ENCODE results near the gene OR2H1. TPM values are rescaled to one million over a fixed set of nuclear protein-coding genes. Genes with fewer than 3 reads are reported as not detected.
"Not testable (repeated sequence)": the region's sequence is repeated elsewhere in the genome, so short reads cannot be mapped to it uniquely, and the experiment has no call there.

OR2H1 gene
- total RNA-seq, 1 donor from 2014 or later = not detected

DNA sequence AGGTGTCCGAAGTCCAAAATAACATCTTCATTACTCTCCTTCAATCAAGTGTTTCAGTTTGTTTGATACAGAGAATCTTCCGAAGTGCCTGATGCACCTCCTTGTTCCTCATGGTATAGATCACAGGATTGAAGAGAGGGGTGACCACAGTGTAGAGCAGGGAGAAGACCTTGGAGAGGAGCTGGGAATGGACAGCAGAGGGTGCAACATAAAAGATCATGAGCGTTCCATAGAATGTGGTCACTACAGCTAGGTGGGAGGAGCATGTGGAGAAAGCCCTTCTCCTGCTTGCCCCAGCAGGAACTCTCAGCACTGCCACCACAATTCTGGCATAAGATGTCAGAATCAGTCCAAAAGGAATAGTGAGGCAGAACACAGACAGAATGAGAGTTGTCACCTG, 30.3 kb upstream of the OR2H1 start:
- Mint-ChIP-seq H3K9me3 (no peaks in the 10 kb centered on the region), H3K4me3 (no peak overlapping the region), H3K36me3 (no peaks in the 10 kb centered on the region), H3K4me1 (ENCODE audit: unreplicated experiment) (no peaks in the 10 kb centered on the region), H3K27me3 (peaks cover 45% of the 10 kb centered on the region), H3K27ac (no peak overlapping the region)
- TF ChIP-seq, protein P1, sequence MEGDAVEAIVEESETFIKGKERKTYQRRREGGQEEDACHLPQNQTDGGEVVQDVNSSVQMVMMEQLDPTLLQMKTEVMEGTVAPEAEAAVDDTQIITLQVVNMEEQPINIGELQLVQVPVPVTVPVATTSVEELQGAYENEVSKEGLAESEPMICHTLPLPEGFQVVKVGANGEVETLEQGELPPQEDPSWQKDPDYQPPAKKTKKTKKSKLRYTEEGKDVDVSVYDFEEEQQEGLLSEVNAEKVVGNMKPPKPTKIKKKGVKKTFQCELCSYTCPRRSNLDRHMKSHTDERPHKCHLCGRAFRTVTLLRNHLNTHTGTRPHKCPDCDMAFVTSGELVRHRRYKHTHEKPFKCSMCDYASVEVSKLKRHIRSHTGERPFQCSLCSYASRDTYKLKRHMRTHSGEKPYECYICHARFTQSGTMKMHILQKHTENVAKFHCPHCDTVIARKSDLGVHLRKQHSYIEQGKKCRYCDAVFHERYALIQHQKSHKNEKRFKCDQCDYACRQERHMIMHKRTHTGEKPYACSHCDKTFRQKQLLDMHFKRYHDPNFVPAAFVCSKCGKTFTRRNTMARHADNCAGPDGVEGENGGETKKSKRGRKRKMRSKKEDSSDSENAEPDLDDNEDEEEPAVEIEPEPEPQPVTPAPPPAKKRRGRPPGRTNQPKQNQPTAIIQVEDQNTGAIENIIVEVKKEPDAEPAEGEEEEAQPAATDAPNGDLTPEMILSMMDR (conservative IDR thresholded peaks at IDR 0.05) = no peak
- no peak for DNase-seq (ENCODE audit: extremely low spot score, unreplicated experiment)

DNA sequence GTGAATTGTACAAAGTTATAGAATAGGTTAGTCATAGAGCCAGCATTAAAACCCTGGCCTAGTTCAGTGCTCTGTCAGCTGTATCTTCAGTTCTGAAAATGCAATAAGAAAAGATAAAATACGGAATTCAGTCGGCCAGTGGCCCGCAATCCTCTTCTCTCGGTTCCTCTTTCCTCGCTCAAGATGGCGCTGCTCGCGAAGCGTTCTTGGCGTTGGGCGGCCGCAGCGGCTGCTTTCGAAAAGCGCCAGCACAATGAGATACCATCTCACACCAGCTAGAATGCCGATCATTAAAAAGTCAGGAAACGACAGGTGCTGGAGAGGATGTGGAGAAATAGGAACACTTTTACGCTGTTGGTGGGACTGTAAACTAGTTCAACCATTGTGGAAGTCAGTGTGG, 20.2 kb upstream of the OR2H1 start:
- not testable (repeated sequence) for H3K9me3 Mint-ChIP-seq; H3K27ac Mint-ChIP-seq; H3K4me1 Mint-ChIP-seq (ENCODE audit: unreplicated experiment); H3K4me3 Mint-ChIP-seq; DNase-seq (ENCODE audit: extremely low spot score, unreplicated experiment); H3K36me3 Mint-ChIP-seq
- peaks cover 39% of the 10 kb centered on the region for H3K27me3 Mint-ChIP-seq

DNA sequence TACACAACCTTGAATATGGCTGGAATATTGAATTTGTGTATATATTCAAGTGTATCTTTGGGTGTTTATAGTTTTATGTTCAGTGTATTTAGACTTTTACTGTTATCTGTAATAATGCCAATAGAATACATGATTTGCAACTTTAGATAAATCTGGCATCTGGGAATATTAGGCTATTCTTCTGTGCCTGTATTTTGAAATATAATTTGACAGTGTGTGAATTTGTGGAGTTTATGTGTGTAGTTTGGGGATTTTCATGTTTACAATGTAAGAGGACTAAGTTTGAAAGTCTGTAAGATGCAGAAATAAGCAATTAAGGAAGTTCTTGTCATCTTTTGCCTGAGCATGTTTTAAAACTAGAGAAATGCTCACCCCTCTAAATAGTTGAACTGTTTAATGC, 17.9 kb upstream of the OR2H1 start, which contains the start of gene OR10C1:
Gene OR10C1, plus strand, starts transcription at position 301 of the 400 bp plus-strand sequence. CDS start 710 bp downstream, outside the sequence.
- Mint-ChIP-seq H3K4me1 (ENCODE audit: unreplicated experiment) (no peaks in the 10 kb centered on the region), H3K36me3 (no peaks in the 10 kb centered on the region), H3K27ac (no peak within 1 kb of the TSS), H3K9me3 (no peaks in the 10 kb centered on the region), H3K4me3 (no peak within 1 kb of the TSS), H3K27me3 (peaks cover 27% of the 10 kb centered on the region)
- DNase-seq (ENCODE audit: extremely low spot score, unreplicated experiment) = no peak
- TF ChIP-seq, protein P1 (conservative IDR thresholded peaks at IDR 0.05) = no peak

DNA sequence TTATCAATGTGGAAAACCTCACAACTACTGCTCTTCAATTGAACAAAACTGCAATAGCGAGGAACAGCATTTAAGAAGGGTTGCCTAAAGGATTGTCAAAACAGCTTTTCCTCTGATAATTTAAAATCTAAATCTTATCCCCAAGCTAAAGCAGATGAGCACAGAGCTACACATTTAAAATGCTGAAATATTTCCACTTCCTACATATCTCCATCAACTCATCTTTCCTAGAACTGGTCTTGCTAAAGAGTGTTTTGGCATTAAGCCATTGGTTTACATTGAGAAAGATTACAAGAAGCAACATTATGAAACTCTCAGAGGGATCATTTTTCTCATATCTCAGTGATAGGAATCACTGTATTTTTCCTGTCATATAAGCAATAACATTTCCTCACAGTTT, 14.2 kb upstream of the OR2H1 start:
- TF ChIP-seq, protein P1 (conservative IDR thresholded peaks at IDR 0.05) = no peak
- Mint-ChIP-seq H3K27ac (no peak overlapping the region), H3K9me3 (no peaks in the 10 kb centered on the region), H3K36me3 (no peaks in the 10 kb centered on the region), H3K4me1 (ENCODE audit: unreplicated experiment) (no peaks in the 10 kb centered on the region), H3K4me3 (no peak overlapping the region), H3K27me3 (peaks cover 24% of the 10 kb centered on the region)
- no peak for DNase-seq (ENCODE audit: extremely low spot score, unreplicated experiment)

DNA sequence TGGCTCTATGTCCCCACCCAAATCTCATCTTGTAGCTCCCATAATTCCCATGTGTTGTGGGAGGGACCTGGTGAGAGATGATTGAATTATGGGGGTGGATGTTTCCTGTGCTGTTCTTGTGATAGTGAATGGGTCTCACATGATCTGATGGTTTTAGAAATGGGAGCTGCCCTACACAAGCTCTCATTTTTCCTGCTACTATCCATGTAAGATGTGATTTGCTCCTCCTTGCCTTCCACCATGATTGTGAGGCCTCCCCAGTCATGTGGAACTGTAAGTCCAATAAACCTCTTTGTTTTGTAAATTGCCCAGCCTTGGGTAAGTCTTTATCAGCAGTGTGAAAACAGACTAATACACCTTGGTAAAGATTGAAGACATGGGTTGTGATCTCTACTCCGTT, 12.9 kb upstream of the OR2H1 start:
- H3K36me3 Mint-ChIP-seq; H3K27ac Mint-ChIP-seq; H3K4me3 Mint-ChIP-seq; H3K4me1 Mint-ChIP-seq (ENCODE audit: unreplicated experiment); H3K9me3 Mint-ChIP-seq; DNase-seq (ENCODE audit: extremely low spot score, unreplicated experiment): not testable (repeated sequence)
- H3K27me3 Mint-ChIP-seq = peaks cover 21% of the 10 kb centered on the region

DNA sequence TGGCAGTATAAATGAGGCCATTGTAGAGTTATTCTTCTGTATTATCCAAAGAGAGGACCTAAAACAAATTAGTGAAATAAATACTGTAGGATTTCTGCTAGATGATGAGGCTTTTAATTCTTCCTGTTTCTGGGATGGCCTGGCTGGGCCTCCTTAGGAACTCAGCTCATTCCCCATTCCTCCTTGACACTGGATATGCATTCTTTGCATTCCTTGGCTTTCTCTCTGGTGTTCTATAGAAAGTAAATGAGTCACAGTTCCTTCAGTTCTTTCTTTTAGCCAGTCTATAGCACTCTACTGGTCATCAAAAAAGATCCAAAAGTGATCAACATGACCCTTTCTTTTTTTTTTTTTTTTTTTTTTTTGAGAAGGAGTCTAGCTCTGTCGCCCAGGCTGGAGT, 9.3 kb upstream of the OR2H1 start:
- Mint-ChIP-seq H3K9me3 (no peaks in the 10 kb centered on the region), H3K36me3 (no peaks in the 10 kb centered on the region), H3K27me3 (peaks cover 6% of the 10 kb centered on the region), H3K4me3 (no peak overlapping the region), H3K4me1 (ENCODE audit: unreplicated experiment) (no peaks in the 10 kb centered on the region), H3K27ac (no peak overlapping the region)
- DNase-seq (ENCODE audit: extremely low spot score, unreplicated experiment) = no peak
- TF ChIP-seq, protein P1 (conservative IDR thresholded peaks at IDR 0.05) = no peak

All from type B pancreatic cell (in vitro differentiated cells).